HG03103 (cell line): Measurements from ENCODE around the gene A1CF.

Source experiments
- ATAC-seq: cut with Tn5 transposase; IDR thresholded peaks from one replicate; pipeline ENCODE4 v1.9.1; 2021; ENCODE audit warnings: low read depth; ENCODE audit not compliant: unreplicated experiment

Gene A1CF

DNA sequence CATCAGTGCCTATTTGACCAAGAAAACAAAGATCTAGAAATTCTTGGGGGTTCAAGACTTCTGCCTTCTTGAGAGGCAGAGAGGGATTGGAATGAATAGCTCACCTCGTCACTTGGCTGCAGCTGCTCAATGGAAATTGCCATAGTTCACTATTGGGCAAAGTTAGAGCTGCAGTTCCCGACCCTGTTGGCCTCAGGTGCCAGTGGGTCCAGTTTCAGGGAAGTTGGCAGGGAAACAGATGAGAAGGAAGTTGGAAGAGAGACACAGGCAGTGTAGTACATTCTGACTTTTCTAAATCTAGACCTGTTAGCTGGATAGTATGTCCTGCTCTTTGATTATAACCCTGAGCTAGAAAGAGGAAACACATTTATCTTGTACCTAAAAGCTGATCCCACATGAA is 19.1 kb downstream of the A1CF start:
- ATAC-seq: no peak

DNA sequence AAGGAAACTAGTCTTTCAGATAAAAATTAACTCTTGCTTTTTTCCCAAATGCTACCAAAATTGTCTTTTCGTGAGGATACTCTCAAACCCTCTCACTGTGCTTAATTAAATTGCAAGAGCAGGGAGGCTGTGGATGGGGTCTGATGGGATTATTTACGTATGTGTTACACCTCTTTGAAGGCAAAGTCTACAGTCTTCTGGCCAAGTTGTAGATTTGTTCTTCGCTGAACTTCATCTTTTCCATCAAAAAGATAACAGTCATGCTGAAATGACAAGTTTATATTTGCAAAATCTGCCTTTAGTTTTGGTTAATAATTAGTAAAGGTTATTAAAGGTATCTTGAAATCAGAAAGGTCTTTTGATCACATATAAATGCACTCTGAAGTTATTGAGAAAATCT is 22.7 kb downstream of the A1CF start:
- ATAC-seq: no peak

DNA sequence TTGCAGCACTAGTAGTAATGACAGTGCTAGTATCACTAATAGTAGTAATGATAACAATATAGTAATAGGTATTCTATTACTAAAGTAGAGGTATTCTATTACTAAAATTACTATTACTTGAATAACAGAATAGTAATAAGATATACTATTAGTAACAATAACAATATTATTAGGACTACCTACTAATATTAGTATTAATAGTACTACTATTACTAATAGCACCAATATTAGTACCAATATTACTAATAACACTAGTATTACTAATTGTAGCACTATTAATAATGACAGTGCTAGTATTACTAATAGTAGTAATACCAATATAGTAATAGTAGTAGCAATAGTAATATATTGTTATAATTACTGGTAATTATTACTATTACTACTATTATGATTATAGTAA is 24.1 kb downstream of the A1CF start:
- no peak for ATAC-seq

DNA sequence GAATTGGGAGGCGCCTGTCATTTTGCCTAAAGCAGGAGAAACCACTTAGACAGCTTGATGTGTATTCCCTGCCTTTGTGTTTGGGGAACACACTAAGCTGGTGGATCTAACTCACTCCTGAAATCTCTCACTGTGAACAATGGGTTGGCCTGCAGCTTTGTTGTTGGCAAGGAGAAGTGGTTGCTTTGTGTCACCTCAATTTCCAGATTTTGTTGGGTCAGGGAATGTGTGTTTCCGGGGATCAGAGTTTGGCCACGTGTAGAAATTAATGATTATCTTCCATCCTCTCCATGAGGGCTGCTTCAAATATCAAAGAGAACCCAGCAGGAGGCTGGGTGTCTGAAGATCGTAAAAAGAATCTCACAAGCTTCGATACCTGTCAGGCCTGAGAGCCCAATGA is 27.8 kb downstream of the A1CF start:
- ATAC-seq: no peak

DNA sequence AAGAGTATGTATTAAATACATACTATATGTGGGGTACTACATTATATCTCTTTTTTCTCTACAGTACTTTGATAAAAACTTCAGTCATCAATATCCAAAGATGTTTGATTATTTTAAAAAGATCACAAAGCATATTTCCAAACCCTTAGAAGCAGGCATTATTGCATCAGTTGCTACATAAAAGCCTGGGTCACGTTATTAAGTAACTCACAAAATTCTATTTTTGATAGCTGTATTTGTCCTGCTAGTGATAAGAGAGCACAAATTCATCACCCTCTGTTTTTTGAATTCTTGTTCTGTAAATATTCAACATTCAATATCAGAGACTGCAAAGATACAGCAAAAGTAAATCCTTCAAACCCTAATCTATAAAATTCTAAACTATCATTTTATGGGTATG is 30.0 kb downstream of the A1CF start:
- ATAC-seq: no peak

DNA sequence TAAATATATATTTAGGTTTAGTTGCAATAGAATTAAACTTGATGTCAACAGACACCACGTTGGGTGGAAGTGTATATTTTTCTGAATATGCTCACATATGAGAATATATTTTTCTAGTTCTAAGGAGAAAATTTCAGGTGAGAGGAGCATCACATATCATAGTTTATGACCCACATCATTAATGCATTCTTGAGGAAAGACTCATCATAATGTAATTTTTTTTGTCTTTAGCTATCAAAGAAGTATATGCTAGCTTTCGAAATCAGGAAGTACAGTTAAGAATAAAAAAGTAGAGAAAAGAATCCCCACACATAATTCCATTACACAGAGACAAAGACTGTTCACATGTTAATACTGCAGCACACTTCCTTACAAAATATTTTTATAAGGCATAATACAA is 30.4 kb downstream of the A1CF start:
- ATAC-seq: no peak

DNA sequence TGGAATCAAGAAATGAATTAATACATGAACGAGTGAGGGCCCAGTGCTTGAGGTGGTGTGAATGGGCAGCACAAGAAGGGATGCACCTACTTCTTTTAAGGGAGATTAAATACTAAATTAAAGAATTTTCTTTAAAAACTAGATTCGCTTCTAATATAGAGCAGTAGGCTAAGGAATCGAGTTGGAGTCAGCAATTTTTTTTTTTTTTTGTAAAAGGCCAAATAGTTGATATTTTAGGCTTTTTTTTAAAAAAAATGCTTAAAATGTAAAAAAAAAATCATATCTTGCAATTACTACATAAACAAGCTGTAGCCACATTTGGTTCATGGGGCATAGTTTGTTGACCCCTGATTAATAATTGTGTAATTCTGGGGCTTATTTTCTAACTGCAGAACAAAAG is 31.9 kb downstream of the A1CF start:
- ATAC-seq: no peak

DNA sequence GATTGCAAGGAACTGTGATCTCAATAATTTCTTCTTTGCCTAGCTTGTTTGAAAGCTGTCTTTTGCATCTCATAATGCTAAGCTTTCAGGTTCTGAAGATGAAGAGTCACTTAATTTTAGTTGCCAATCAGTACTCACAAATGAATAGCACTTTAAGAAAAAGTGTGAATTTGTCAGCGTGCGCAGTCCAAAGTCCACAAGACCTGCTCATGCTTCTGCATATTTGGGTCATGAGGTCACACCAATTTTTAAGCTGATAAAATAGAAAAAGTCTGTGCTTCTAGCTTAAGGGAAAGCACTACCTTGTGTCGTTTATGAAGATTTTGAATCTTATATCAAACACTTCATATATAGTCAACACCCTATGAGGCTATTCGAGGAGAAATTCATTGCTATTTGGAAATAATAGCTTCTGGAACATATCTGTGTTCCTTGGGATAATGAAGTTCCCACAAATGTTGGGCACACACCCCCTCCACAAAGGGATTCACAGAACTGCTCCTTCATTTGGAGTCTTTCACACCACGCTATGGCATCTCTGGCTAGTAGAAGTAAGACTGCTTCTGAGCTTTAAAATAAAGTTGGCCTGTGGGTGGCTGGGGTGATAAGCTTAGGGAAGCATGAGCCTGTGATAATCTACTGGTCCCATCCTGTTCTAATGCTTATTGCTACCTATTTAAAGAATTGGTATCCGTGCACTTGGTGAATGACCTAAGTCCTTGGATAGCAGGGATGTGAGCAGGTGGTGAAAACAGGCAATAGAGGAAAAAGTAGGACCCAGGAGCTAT is 33.3 kb downstream of the A1CF start:
- ATAC-seq: no peak

DNA sequence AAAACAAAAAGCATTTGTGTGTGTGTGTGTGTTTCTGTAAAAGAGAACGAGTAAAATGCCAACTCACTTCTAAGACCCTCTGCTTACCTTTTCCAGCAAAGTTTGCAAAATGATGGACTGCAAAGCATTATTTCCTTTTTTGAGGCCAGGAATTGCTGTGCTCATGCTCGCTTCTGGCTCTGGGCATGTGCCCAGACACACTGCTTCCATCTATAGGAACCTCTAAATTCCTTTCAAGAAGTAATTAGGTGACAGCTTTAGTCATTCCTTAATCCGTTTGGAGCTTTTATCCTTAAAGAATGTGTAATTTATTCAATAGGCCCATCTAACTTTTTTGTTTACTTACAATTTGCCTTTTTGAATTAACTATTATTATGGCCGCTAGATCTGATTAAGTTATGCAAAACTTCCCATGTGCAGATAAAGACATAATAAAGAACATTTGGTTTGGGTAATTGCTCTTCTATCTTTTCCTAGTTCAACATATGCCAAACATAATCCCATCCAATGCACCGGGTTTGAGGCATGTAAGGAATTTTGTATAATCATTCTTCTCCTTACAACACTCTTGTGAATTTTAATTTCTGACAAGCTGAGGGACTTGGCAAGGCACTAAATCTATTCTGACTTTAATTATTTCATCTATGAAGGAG is 34.7 kb downstream of the A1CF start:
- ATAC-seq: no peak

DNA sequence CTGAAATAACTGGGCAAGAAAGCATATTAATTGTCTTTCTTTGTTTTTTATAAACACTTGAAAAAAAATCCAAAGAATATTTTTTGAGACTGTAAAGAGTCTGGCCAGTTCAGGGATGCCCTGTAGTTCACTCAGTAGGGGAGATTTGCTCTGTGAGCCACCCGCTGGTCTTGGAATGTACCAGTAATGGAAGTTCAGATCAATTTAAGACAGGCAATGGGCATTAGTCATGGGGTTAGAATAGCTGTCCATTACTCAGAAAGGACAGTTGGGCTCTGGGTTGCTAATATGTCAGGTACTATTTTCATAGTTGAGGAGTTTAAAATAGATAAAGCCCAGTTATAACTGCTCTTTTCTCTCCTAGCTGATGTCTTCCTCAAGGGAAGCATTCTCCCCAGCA is 38.7 kb downstream of the A1CF start:
- ATAC-seq: no peak

DNA sequence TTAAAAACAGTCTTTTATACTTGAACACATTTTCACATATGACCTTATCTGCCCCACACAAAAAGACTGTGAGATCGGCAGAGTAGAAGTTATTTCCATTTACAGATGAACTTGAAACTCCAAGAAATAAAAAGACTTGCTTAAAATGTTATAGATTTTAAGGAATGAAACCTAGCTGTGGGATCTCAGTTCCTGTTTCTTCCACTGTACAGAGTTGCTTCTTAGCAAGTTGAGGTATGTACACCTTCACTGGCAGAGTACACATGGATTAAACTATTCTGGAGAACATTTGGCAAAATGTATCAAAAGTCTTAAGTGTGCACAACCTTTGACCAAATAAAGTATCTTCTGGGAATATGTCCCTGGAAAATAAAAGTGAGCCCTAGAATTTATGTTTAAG is 48.3 kb downstream of the A1CF start:
- ATAC-seq: no peak

DNA sequence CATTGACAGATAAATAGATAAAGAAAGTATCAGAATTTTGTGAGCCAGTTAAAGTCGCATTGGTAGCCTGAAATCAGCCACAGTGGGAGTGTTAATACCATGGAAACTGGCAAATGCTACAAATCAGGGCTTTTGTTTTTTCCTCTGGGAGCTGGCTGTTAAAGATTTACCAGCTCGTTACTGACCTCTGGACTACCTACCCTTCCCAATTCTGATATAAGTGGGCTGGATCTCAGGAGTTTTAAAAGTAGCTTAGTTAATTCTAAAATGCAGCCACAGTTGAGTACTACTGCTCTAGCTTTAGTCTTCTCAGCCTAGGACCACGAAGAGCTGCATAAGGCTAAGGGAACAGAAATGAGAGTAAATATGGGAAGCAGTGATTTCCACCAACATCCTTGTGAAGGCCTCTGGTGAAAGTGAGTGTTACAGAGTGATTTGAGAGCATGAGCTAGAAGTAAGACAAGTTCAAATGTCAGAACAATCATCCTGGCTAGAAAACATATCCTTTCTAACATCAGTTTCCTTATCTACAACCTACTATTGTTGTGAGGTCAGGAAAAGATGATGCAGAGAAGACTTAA is 53.2 kb downstream of the A1CF start:
- no peak for ATAC-seq

DNA sequence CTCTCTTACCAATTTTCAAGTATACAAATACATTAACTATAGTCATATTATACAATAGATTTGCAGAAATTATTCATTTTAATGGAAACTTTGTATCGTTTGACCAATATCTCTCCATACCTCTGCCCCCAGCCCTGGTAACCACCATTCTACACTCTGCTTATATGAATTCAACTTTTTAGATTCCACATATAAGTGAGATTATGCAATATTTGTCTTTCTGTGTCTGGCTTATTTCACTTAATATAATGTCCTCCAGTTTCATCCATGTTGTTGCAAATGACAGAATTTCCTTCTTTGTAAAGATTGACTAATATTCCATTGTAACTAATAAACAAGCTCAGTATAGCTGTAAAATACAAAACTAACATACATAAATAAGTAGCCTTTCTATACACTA is 55.4 kb downstream of the A1CF start:
- no peak for ATAC-seq

DNA sequence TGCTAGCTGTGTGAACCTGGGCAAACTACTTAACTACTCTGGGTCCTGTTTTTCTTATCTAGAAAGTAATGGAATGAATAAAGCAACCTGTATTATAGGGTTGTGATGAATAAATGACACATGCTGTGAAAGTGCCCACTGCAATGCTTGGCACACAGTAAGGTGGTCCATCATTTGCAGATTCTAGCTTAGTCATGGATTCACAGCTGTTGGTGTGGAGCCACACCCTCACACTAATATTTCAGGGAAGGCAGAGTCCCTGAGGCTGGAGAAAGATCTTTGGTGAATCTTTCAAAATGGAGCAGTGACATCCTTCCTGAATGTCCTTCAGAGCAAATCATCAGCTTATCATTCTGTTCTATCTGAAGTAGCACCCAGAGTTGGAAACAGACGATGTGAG is 60.6 kb downstream of the A1CF start:
- no peak for ATAC-seq

DNA sequence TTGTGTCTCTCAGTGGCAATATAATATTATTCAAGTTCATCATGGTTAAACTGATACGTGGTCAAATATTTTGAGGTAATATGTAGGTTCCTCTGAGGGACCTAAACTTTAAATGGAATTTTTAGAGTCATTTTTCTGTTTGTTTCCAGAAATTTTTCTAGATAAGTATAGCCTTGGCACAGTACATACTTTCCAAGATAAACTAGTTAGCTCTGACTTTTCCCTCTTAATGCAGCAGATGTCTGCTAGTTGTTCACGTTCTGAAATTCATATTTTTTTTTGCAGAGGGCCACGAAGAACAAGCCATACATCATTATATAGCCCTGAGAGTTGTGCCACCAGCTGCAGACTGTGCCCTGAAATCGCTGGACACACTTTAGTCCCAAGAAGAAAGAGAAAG is 61.6 kb downstream of the A1CF start:
- ATAC-seq: no peak

DNA sequence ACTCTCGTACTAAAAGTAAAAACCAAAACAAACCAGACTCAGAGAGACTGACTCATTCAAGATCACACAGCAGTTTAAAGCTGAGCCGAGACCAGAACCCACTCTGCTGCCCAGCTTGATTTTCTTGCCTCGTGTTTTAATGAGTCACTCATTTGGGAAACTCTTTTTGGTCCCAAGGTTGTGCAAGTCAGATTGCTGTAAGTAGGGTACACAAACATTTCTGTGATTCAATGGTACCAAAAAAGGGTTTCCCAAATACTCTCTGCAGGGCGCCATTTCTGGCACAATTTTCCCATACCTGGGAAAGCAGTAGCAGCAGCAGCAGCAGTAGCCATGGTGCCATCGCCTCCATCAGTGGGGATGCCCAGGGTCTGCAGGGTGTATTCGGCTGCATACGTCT is 75.8 kb downstream of the A1CF start:
- no peak for ATAC-seq

DNA sequence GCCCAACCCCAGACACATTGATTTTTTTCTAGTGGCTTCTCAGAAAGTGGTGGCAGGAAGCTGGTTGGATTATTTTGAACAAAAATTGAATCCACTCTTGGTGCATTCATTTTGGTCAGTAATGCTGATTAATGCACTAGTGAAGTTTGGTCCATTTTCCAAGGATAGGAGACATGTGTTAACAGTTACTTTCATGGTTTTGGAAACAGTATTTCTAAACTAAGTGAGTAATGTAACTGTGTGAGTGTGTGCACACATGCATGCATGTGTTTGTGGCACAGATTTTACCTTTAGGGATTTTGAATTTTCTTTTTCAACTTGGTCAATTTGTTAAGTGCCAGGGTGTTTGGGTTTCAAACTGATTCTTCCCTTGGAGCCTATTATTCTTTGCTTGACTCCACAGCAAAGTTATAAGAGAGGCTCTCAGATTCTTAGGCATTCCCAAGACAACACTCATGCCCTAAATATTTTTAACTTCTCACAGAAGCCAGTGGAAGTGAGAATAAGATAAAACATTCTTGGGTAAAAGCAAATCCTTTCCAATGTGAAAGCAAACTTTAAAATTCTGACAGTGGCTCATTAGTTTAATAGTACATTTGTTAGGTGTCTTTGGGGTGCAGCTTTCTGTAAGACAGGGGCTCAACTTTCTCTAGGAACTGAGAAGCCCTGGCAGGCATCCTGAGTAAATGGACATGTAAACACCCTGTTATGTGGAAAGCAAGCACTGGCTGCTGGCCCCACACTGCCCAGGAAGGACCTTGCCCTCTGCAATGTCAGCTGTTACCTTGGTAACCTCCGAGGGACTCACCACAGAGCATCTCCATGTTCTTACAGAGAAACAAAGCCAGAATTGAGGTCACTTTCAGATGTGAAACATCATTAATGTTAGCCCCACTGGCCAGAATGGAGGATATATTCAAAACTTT is 77.3 kb downstream of the A1CF start:
- ATAC-seq: no peak

DNA sequence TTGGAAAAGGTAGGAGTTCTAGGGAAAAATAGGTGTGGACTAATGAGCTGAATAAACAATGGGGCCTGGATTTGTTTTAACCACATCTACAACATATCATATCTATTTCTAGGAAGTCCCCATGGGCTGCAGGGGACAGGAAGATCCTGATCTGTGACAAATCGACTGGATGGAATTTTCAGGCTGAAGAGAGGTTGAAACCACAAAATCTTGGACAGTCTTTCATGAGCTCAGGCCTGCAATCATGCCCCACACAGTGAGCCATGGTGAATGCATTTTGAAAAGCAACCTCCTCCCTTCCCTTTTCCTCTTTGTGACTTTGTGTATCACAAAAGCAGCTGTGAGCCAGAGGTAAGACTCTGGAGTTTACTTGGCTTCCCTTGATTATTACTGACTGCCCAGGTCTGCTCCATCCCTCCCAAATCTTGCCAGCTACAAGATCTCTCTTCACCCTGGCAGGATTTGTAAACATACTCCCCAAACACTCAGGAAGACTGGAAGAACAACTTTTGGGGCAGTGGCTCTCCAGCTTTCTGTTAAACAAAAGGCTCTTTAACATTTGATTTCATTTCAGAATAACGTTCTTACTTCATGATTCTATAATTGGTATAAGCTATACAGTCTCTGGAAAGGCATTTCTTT is 79.3 kb downstream of the A1CF start:
- no peak for ATAC-seq

DNA sequence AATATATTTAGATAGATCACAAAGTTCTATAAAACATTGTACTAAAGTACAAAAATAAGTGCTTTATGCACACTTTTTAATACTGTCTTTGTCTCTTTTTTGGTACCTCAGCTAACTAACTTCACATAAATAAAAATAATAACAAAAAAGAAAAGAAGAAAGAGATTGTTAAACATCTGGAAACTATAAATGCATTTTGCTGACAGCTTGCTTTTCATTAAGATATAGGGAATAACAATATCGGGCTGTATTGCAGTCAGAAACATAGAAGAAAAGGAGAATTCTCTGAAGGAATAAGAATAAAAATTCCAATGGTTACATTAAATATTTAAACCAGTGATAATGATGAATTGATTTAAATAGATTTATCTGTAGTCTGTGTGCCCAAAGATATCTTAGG is 85.8 kb downstream of the A1CF start:
- no peak for ATAC-seq

DNA sequence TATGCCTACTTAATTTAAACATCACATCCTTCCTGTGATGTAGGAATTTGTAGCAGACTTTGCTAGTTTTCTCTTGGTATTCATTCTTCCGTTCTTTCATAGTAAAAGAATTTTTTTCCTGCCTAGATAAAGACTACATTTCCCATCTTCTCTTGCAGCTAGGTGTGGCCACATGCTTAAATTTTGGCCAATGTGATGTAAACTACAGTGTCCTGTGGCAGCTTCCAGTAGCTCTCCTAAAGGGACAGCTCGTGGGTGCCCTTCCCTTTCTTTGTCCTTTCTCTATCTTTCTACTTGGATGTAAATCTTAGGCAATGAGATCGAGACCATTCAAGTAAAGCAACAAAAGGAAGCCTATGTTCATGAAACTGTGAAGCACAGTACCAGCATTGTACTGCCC is 87.1 kb downstream of the A1CF start:
- no peak for ATAC-seq

DNA sequence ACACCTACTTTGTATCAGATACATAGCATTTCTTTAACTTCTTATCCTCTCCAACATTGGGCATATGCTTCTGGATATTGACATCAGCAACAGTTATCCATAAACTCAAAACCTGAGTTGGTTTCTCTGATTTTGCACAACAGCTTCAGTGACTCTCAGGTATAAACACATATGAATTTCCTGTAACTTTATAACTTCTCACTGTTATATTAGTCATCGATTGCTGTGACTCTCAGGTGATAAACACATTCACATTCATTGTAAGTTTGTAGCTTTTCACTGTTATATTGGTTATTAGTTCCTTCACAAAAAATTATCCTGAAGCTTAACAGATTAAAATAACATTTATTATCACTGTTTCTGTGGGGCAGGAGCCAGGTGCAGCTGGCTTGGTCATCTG is 88.7 kb downstream of the A1CF start:
- no peak for ATAC-seq
